ACHN (cell line): Measurements from ENCODE around the gene MTMR11.

Experiments used
- DNase-seq: peaks from one replicate; pipeline ENCODE4 v3.0.0-alpha.2; 2015
- in situ Hi-C: cut with HindIII; loops from 2 replicates; pipeline ENCODE4 v1.10.0; 2017; ENCODE audit warnings: low sequenced_read_pairs, low pct_ligation_motif_present, low pct_unique_long_range_greater_than_20kb

MTMR11 gene

GRCh38 chr1:149883598-149884247 lies 53.0 kb downstream of the MTMR11 start:
- no peak for DNase-seq
- in situ Hi-C loops = no loop called here

GRCh38 chr1:149881876-149882275 lies 54.8 kb downstream of the MTMR11 start:
- no peak for DNase-seq
- in situ Hi-C loops = no loop called here

GRCh38 chr1:149879556-149879955 lies 57.1 kb downstream of the MTMR11 start:
- in situ Hi-C loops = no loop called here
- no peak for DNase-seq
